ENCODE results near the gene MPP3.

Gene MPP3

GRCh38 chr17:43860927-43861622 lies 28.1 kb upstream of the MPP3 start:
- peak; percentile 60 for DNase-seq

- DNase-seq = peak; percentile 36
Measured at GRCh38 chr17:43860077-43860725, 27.3 kb upstream of the MPP3 start.

GRCh38 chr17:43857957-43858600 lies 25.1 kb upstream of the MPP3 start:
- peak; percentile 25 for DNase-seq

- no peak for DNase-seq
Measured at GRCh38 chr17:43857141-43857540, 24.2 kb upstream of the MPP3 start.

- peak; percentile 95 for DNase-seq
Measured at GRCh38 chr17:43856141-43856540, 23.2 kb upstream of the MPP3 start.

- DNase-seq = peak; percentile 53
Measured at GRCh38 chr17:43855061-43855460, 22.1 kb upstream of the MPP3 start.

- no peak for DNase-seq
Measured at GRCh38 chr17:43854498-43854897, 21.6 kb upstream of the MPP3 start.

GRCh38 chr17:43853546-43853945 lies 20.6 kb upstream of the MPP3 start:
- DNase-seq = no peak

GRCh38 chr17:43852571-43852970 lies 19.6 kb upstream of the MPP3 start:
- no peak for DNase-seq

- no peak for DNase-seq
Measured at GRCh38 chr17:43849116-43849515, 16.2 kb upstream of the MPP3 start.

GRCh38 chr17:43848601-43849000 lies 15.7 kb upstream of the MPP3 start:
- no peak for DNase-seq

- no peak for DNase-seq
Measured at GRCh38 chr17:43846963-43847371, 14.0 kb upstream of the MPP3 start, which contains the start of gene CD300LG. Gene CD300LG (plus strand): TSS chr17:43847176. CDS start chr17:43847217, 41 bp downstream.

- peak; percentile 87 for DNase-seq
Measured at GRCh38 chr17:43846221-43846712, 13.3 kb upstream of the MPP3 start.

GRCh38 chr17:43845766-43846165 lies 12.8 kb upstream of the MPP3 start:
- DNase-seq = no peak

GRCh38 chr17:43844241-43844640 lies 11.3 kb upstream of the MPP3 start:
- DNase-seq = no peak

- DNase-seq = no peak
Measured at GRCh38 chr17:43842975-43843325, 10.0 kb upstream of the MPP3 start.

GRCh38 chr17:43842091-43842974 lies 9.4 kb upstream of the MPP3 start:
- peak; percentile 51 for DNase-seq

- no peak for DNase-seq
Measured at GRCh38 chr17:43841282-43841681, 8.3 kb upstream of the MPP3 start.

- peak; percentile 70 for DNase-seq
Measured at GRCh38 chr17:43840814-43841213, 7.9 kb upstream of the MPP3 start.

- DNase-seq = peak; percentile 63
Measured at GRCh38 chr17:43839670-43840108, 6.7 kb upstream of the MPP3 start.

GRCh38 chr17:43834106-43834505 lies 1.2 kb upstream of the MPP3 start:
- DNase-seq = no peak

- peak; percentile 78 for DNase-seq
Measured at GRCh38 chr17:43832168-43832975, 574 bp downstream of the MPP3 start.
